ENCODE measurements around the gene PDE6D. TPM values are rescaled to one million over a fixed set of nuclear protein-coding genes. Genes with fewer than 3 reads are reported as not detected.
A peak's percentile ranks its signal among the peaks of the same experiment; 100 is the strongest.

The PDE6D gene
- total RNA-seq, 2 experiments from 2014 or later = 5.9 to 7.0 TPM

- H3K4me3 ChIP-seq (ENCODE audit: low read length) = no peak overlapping the region
- H3K9me3 Mint-ChIP-seq = no peaks in the 10 kb centered on the region
- intact Hi-C loops (cut with DNase I, micrococcal nuclease) = no loop called here
- no peak overlapping the region for H3K27ac Mint-ChIP-seq
- ATAC-seq (ENCODE audit: poor library complexity) (no peak), DNase-seq (no peak)
- ChIA-PET POLR2A (interaction anchor here (0.9 kb wide), 1 partner anchor 261 kb away, joined by 3 read pairs; the partner anchor contains the start of gene NCL), CTCF (interaction anchor here (1.4 to 2.9 kb wide), 3 partner anchors 11 to 124 kb away, joined by 3 to 14 read pairs (median 6); no protein-coding TSS in a partner anchor)
- no peaks in the 10 kb centered on the region for H3K9me3 ChIP-seq (ENCODE audit: control insufficient read depth in 1 of 2, insufficient read depth in 1 of 2, low read length in 2 of 2)
- no peaks in the 10 kb centered on the region for H3K4me1 Mint-ChIP-seq (ENCODE audit: low read depth)
- peaks cover 6% of the 10 kb centered on the region for H3K36me3 Mint-ChIP-seq (ENCODE audit: low read depth)
- no peak overlapping the region for H3K27ac ChIP-seq (ENCODE audit: low read depth in 1 of 2, low read length in 2 of 2)
- no peaks in the 10 kb centered on the region for H3K27me3 Mint-ChIP-seq
- no peak overlapping the region for H3K4me3 Mint-ChIP-seq
- no peaks in the 10 kb centered on the region for H3K4me1 ChIP-seq (ENCODE audit: insufficient read depth, low read length)
- TF ChIP-seq CTCF (IDR thresholded peaks at IDR 0.05) = no peak
- H3K27me3 ChIP-seq (ENCODE audit: control insufficient read depth in 1 of 2, insufficient read depth in 2 of 2, low read length in 2 of 2) = no peaks in the 10 kb centered on the region
- H3K36me3 ChIP-seq (ENCODE audit: insufficient read depth, low read length) = no peaks in the 10 kb centered on the region
Observed at GRCh38 chr2:231725476-231725875, 55.6 kb downstream of the PDE6D start.

- no peaks in the 10 kb centered on the region for H3K4me1 ChIP-seq (ENCODE audit: insufficient read depth, low read length)
- H3K4me3 ChIP-seq (ENCODE audit: low read length) = no peak overlapping the region
- no peaks in the 10 kb centered on the region for H3K36me3 Mint-ChIP-seq (ENCODE audit: low read depth)
- H3K27me3 ChIP-seq (ENCODE audit: control insufficient read depth in 1 of 2, insufficient read depth in 2 of 2, low read length in 2 of 2) = no peaks in the 10 kb centered on the region
- no peaks in the 10 kb centered on the region for H3K4me1 Mint-ChIP-seq (ENCODE audit: low read depth)
- H3K9me3 ChIP-seq (ENCODE audit: control insufficient read depth in 1 of 2, insufficient read depth in 1 of 2, low read length in 2 of 2) = no peaks in the 10 kb centered on the region
- intact Hi-C loops (cut with DNase I, micrococcal nuclease) = no loop called here
- no peak overlapping the region for H3K27ac ChIP-seq (ENCODE audit: low read depth in 1 of 2, low read length in 2 of 2)
- TF ChIP-seq CTCF (IDR thresholded peaks at IDR 0.05) = no peak
- no peaks in the 10 kb centered on the region for H3K27me3 Mint-ChIP-seq
- H3K4me3 Mint-ChIP-seq = no peak overlapping the region
- H3K36me3 ChIP-seq (ENCODE audit: insufficient read depth, low read length) = no peaks in the 10 kb centered on the region
- CTCF ChIA-PET = no interaction called here
- DNase-seq (no peak), ATAC-seq (ENCODE audit: poor library complexity) (no peak)
- H3K27ac Mint-ChIP-seq = no peak overlapping the region
- H3K9me3 Mint-ChIP-seq = no peaks in the 10 kb centered on the region
- POLR2A ChIA-PET = no interaction called here
Observed at GRCh38 chr2:231722721-231723307, 58.3 kb downstream of the PDE6D start.

- Histone ChIP-seq H3K36me3 (ENCODE audit: insufficient read depth, low read length) (no peaks in the 10 kb centered on the region), H3K9me3 (ENCODE audit: control insufficient read depth in 1 of 2, insufficient read depth in 1 of 2, low read length in 2 of 2) (peaks cover 0 to 3% of the 10 kb centered on the region in 2 experiments), H3K4me3 (ENCODE audit: low read length) (no peak overlapping the region), H3K27me3 (ENCODE audit: control insufficient read depth in 1 of 2, insufficient read depth in 2 of 2, low read length in 2 of 2) (no peaks in the 10 kb centered on the region), H3K4me1 (ENCODE audit: insufficient read depth, low read length) (no peaks in the 10 kb centered on the region), H3K27ac (ENCODE audit: low read depth in 1 of 2, low read length in 2 of 2) (no peak overlapping the region)
- no peak overlapping the region for H3K4me3 Mint-ChIP-seq
- ATAC-seq (ENCODE audit: poor library complexity) (no peak), DNase-seq (peak in 1 of 14 experiments; percentile 18)
- no peak for TF ChIP-seq CTCF (IDR thresholded peaks at IDR 0.05)
- H3K9me3 Mint-ChIP-seq = no peaks in the 10 kb centered on the region
- ChIA-PET CTCF (interaction anchor here (1.1 to 2.2 kb wide), 2 partner anchors 15 to 44 kb away, joined by 3 to 8 read pairs; no protein-coding TSS in a partner anchor), POLR2A (interaction anchor here (1.1 kb wide), 1 partner anchor 11 kb away, joined by 4 read pairs; no protein-coding TSS in a partner anchor)
- intact Hi-C loops (cut with DNase I, micrococcal nuclease) = no loop called here
- H3K4me1 Mint-ChIP-seq (ENCODE audit: low read depth) = no peaks in the 10 kb centered on the region
- no peaks in the 10 kb centered on the region for H3K36me3 Mint-ChIP-seq (ENCODE audit: low read depth)
- no peaks in the 10 kb centered on the region for H3K27me3 Mint-ChIP-seq
- H3K27ac Mint-ChIP-seq = no peak overlapping the region
Observed at GRCh38 chr2:231720987-231721966, 59.8 kb downstream of the PDE6D start.
